PC-9 (cell line): ENCODE measurements around the gene USP37. TPM values are rescaled to one million over a fixed set of nuclear protein-coding genes. Genes with fewer than 3 reads are reported as not detected.

Experiments
- BruUV-seq: library from RNA; stranded (reverse); fragments of 400-500 nt; replicated peaks from 2 replicates; lab custom pipeline; 2021; lab: Mats Ljungman, UMichigan
- CTCF ChIA-PET: fragments of 300-600 bp; sonication (Branson Sonifier 250); formaldehyde crosslinking; loops from one replicate; lab custom pipeline; 2022; ENCODE audit warnings: antibody characterized with exemption; lab: Charles Lee
- POLR2A ChIA-PET: fragments of 300-600 bp; sonication (Branson Sonifier 250); formaldehyde crosslinking; loops from one replicate; lab custom pipeline; 2022; ENCODE audit warnings: antibody characterized with exemption; ENCODE audit not compliant: unreplicated experiment; lab: Charles Lee
- DNase-seq, 2 experiments: peaks; one replicate each; pipeline versions ENCODE4 v3.0.0 to v3.0.0-alpha.2; 2015 to 2022; ENCODE audit warnings: mixed read lengths in 1 of 2
- H2AFZ ChIP-seq: fragments of 200-600 bp; sonication (generic); 2 replicates; pipeline ENCODE4 v1.8.1; 2017; ENCODE audit warnings: antibody characterized with exemption
- H3F3A ChIP-seq: fragments of 200-600 bp; sonication (generic); 2 replicates; pipeline ENCODE4 v1.8.1; 2017; ENCODE audit warnings: antibody characterized with exemption, mild to moderate bottlenecking, low read depth; ENCODE audit not compliant: insufficient read depth
- H3K27ac ChIP-seq: fragments of 200-600 bp; sonication (generic); 2 replicates; pipeline ENCODE4 v1.6.1; 2016; ENCODE audit warnings: mixed run types
- H3K27me3 ChIP-seq: fragments of 200-600 bp; sonication (generic); 2 replicates; pipeline ENCODE4 v1.6.1; 2016; ENCODE audit warnings: low read depth, mixed run types; ENCODE audit not compliant: insufficient read depth
- H3K36me3 ChIP-seq: fragments of 200-600 bp; sonication (generic); 2 replicates; pipeline ENCODE4 v1.6.1; 2016; ENCODE audit warnings: low read depth, mixed run types
- H3K4me1 ChIP-seq: fragments of 200-600 bp; sonication (generic); replicated peaks from 2 replicates; pipeline ENCODE4 v1.6.1; 2016; ENCODE audit warnings: mixed run types; ENCODE audit not compliant: insufficient read depth
- H3K4me2 ChIP-seq: fragments of 200-600 bp; sonication (generic); 2 replicates; pipeline ENCODE4 v1.6.1; 2017; ENCODE audit warnings: mixed run types
- H3K4me3 ChIP-seq: fragments of 200-600 bp; sonication (generic); 2 replicates; pipeline ENCODE4 v1.6.1; 2016; ENCODE audit warnings: mixed run types
- H3K79me2 ChIP-seq: fragments of 200-600 bp; sonication (generic); 2 replicates; pipeline ENCODE4 v1.6.1; 2017; ENCODE audit warnings: low read depth, mixed run types
- H3K9me2 ChIP-seq: fragments of 200-600 bp; sonication (generic); 2 replicates; pipeline ENCODE4 v1.8.1; 2017; ENCODE audit warnings: mild to moderate bottlenecking; ENCODE audit not compliant: insufficient read depth
- H3K9me3 ChIP-seq: fragments of 200-600 bp; sonication (generic); 2 replicates; pipeline ENCODE4 v1.8.1; 2016; ENCODE audit warnings: low read depth; ENCODE audit not compliant: insufficient read depth
- H4K20me1 ChIP-seq: fragments of 200-600 bp; sonication (generic); 2 replicates; pipeline ENCODE4 v1.8.1; 2017; ENCODE audit not compliant: insufficient read depth
- EZH2 ChIP-seq: fragments of 200-600 bp; sonication (generic); IDR thresholded peaks from 2 replicates; pipeline ENCODE4 v1.8.0; 2017; ENCODE audit warnings: antibody characterized with exemption, low read depth
- intact Hi-C: fragments of 100-400 bp; cut with micrococcal nuclease; formaldehyde crosslinking; loops from one replicate; pipeline ENCODE4 v1.10.0; 2022; ENCODE audit not compliant: unreplicated experiment
- total RNA-seq: library from RNA; stranded (reverse); gene quantifications from 2 replicates; pipeline ENCODE4 v1.2.3, GENCODE V29; 2021
- TF ChIP-seq, protein P1 (sequence below): fragments of 200-600 bp; sonication (generic); conservative IDR thresholded peaks from 2 replicates; pipeline ENCODE4 v1.6.1; 2017; ENCODE audit warnings: mixed run types, antibody characterized with exemption, mild to moderate bottlenecking, moderate library complexity

USP37 gene
- total RNA-seq, 1 experiment from 2014 or later, result 15.4 TPM

DNA sequence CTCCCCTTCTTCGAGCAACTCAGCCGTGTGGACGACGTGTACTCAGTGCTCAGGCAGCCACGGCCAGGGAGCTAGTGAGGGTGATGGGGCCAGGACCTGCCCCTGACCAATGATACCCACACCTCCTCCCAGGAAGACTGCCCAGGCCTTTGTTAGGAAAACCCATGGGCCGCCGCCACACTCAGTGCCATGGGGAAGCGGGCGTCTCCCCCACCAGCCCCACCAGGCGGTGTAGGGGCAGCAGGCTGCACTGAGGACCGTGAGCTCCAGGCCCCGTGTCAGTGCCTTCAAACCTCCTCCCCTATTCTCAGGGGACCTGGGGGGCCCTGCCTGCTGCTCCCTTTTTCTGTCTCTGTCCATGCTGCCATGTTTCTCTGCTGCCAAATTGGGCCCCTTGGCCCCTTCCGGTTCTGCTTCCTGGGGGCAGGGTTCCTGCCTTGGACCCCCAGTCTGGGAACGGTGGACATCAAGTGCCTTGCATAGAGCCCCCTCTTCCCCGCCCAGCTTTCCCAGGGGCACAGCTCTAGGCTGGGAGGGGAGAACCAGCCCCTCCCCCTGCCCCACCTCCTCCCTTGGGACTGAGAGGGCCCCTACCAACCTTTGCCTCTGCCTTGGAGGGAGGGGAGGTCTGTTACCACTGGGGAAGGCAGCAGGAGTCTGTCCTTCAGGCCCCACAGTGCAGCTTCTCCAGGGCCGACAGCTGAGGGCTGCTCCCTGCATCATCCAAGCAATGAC, 163.6 kb downstream of the USP37 start:
- Histone ChIP-seq H4K20me1 (peaks cover 6% of the 10 kb centered on the region; the same call in 1 of the 2 replicates), H3K36me3 (no peaks in the 10 kb centered on the region), H3K79me2 (peaks cover 18% of the 10 kb centered on the region), H3K9me2 (no peaks in the 10 kb centered on the region), H3K4me3 (no peak overlapping the region), H3K4me2 (no peak overlapping the region), H2AFZ (no peak overlapping the region), H3K27me3 (no peaks in the 10 kb centered on the region), H3K27ac (no peak overlapping the region), H3F3A (peaks cover 18% of the 10 kb centered on the region; the same call in 1 of the 2 replicates), H3K4me1 (peaks cover 20% of the 10 kb centered on the region), H3K9me3 (no peaks in the 10 kb centered on the region)
- ChIA-PET CTCF (interaction anchor here (0.6 kb wide), 2 partner anchors 8 to 27 kb away, joined by 4 to 12 read pairs; no protein-coding TSS in a partner anchor), POLR2A (interaction anchor here (0.6 kb wide), 1 partner anchor 82 kb away, joined by 4 read pairs; no protein-coding TSS in a partner anchor)
- TF ChIP-seq, protein P1, sequence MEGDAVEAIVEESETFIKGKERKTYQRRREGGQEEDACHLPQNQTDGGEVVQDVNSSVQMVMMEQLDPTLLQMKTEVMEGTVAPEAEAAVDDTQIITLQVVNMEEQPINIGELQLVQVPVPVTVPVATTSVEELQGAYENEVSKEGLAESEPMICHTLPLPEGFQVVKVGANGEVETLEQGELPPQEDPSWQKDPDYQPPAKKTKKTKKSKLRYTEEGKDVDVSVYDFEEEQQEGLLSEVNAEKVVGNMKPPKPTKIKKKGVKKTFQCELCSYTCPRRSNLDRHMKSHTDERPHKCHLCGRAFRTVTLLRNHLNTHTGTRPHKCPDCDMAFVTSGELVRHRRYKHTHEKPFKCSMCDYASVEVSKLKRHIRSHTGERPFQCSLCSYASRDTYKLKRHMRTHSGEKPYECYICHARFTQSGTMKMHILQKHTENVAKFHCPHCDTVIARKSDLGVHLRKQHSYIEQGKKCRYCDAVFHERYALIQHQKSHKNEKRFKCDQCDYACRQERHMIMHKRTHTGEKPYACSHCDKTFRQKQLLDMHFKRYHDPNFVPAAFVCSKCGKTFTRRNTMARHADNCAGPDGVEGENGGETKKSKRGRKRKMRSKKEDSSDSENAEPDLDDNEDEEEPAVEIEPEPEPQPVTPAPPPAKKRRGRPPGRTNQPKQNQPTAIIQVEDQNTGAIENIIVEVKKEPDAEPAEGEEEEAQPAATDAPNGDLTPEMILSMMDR, result no peak
- intact Hi-C loops, result no loop called here
- no TSS peak for BruUV-seq
- DNase-seq, result no peak

DNA sequence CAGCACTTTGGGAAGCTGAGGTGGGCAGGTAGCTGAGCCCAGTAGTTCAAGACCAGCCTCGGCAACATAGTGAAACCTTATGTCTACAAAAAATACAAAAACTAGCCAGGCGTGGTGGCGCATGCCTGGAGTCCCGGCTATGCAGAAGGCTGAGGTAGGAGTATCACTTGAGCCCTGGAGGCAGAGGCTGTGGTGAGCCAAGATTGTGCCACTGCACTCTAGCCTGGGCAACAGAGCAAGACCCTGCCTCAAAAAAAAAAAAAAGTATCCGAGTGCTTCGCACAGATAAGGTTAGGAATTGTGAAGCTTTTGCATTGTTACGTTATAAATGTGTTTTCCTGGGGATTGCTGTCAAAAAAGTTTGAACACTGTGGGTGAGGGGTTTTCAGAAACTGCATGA, 164.3 kb downstream of the USP37 start:
- Histone ChIP-seq H3K4me1 (peaks cover 20% of the 10 kb centered on the region), H3K27me3 (no peaks in the 10 kb centered on the region), H3K36me3 (no peaks in the 10 kb centered on the region), H4K20me1 (peaks cover 6% of the 10 kb centered on the region; the same call in 1 of the 2 replicates), H3K9me2 (no peaks in the 10 kb centered on the region), H3F3A (peaks cover 18% of the 10 kb centered on the region; the same call in 1 of the 2 replicates), H3K4me3 (no peak overlapping the region), H3K27ac (no peak overlapping the region), H2AFZ (no peak overlapping the region), H3K9me3 (no peaks in the 10 kb centered on the region), H3K79me2 (peaks cover 24% of the 10 kb centered on the region), H3K4me2 (no peak overlapping the region)
- intact Hi-C loops, result no loop called here
- no peak for DNase-seq
- ChIA-PET POLR2A (interaction anchor here (0.6 kb wide), 1 partner anchor 81 kb away, joined by 4 read pairs; no protein-coding TSS in a partner anchor), CTCF (interaction anchor here (0.6 kb wide), 2 partner anchors 8 to 27 kb away, joined by 4 to 7 read pairs; no protein-coding TSS in a partner anchor)
- BruUV-seq, result no TSS peak
- TF ChIP-seq EZH2, result no peak
- TF ChIP-seq, protein P1, result no peak

DNA sequence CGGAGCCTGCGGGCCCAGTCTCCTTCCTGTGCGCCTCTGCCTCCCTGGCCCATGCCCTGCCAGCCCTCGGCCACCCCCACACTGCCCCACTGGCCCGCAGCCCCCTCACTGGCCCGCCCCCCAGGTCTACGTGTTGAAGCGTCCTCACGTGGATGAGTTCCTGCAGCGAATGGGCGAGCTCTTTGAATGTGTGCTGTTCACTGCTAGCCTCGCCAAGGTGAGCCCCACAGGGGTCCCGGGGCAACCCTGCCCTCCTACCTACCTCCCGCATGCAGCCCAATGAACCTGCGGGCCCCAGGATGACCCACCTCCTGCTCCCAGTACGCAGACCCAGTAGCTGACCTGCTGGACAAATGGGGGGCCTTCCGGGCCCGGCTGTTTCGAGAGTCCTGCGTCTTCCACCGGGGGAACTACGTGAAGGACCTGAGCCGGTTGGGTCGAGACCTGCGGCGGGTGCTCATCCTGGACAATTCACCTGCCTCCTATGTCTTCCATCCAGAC, 165.2 kb downstream of the USP37 start:
- H3K4me2 ChIP-seq, result no peak overlapping the region
- ChIA-PET POLR2A (no interaction called here), CTCF (no interaction called here)
- H4K20me1 ChIP-seq, result peaks cover 6% of the 10 kb centered on the region; the same call in 1 of the 2 replicates
- H3K4me1 ChIP-seq, result peaks cover 20% of the 10 kb centered on the region
- H3K79me2 ChIP-seq, result peaks cover 29% of the 10 kb centered on the region
- peaks cover 21% of the 10 kb centered on the region; the same call in 1 of the 2 replicates for H3F3A ChIP-seq
- no peak for DNase-seq
- no TSS peak for BruUV-seq
- H3K36me3 ChIP-seq, result no peaks in the 10 kb centered on the region
- H3K9me3 ChIP-seq, result no peaks in the 10 kb centered on the region
- H3K27me3 ChIP-seq, result no peaks in the 10 kb centered on the region
- no peaks in the 10 kb centered on the region for H3K9me2 ChIP-seq
- H3K27ac ChIP-seq, result no peak overlapping the region
- no peak overlapping the region for H3K4me3 ChIP-seq
- TF ChIP-seq, protein P1, result no peak
- no peak for TF ChIP-seq EZH2
- intact Hi-C loops, result no loop called here
- no peak overlapping the region for H2AFZ ChIP-seq
